ENCODE results near the gene SF3A2.

DNA sequence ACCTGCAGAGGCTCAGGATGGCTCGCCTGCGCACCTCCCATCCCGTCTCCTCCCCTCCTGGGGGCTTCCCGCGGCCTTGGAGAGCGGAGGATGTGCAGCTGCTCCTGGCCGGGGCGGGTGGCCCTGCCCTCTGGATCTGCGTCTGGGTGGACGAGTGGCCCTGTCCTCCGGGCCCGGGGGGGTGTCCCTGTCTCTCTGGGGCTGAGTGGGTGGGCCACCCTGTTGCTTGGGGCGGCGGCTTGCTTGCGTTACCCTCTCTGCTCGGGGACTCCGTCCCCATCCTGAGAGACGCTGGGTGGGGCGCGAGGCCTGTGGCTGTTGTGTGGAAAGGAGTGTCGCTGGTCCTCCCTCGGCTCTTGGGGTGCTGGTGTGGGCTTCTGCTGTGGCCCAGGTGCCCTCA lies 38.3 kb upstream of the SF3A2 start:
- TF ChIP-seq EZH2 (IDR thresholded peaks at IDR 0.05; ENCODE audit: low read depth, unreplicated experiment) = no peak
- no peak for TF ChIP-seq POLR2AphosphoS5 (IDR thresholded peaks at IDR 0.05; ENCODE audit: low read depth)
- TF ChIP-seq, protein P1, sequence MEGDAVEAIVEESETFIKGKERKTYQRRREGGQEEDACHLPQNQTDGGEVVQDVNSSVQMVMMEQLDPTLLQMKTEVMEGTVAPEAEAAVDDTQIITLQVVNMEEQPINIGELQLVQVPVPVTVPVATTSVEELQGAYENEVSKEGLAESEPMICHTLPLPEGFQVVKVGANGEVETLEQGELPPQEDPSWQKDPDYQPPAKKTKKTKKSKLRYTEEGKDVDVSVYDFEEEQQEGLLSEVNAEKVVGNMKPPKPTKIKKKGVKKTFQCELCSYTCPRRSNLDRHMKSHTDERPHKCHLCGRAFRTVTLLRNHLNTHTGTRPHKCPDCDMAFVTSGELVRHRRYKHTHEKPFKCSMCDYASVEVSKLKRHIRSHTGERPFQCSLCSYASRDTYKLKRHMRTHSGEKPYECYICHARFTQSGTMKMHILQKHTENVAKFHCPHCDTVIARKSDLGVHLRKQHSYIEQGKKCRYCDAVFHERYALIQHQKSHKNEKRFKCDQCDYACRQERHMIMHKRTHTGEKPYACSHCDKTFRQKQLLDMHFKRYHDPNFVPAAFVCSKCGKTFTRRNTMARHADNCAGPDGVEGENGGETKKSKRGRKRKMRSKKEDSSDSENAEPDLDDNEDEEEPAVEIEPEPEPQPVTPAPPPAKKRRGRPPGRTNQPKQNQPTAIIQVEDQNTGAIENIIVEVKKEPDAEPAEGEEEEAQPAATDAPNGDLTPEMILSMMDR (conservative IDR thresholded peaks at IDR 0.05; ENCODE audit: low read depth in 2 of 2) = no peak

Measured in GM23338 (cell line).